ENCODE data around the gene RICTOR.
"Not testable (repeated sequence)": the region's sequence is repeated elsewhere in the genome, so short reads cannot be mapped to it uniquely, and the experiment has no call there.

Gene RICTOR

GRCh38 chr5:39058178-39058921 is 15.8 kb downstream of the RICTOR start:
- H2AFZ ChIP-seq (ENCODE audit: low read length, unreplicated experiment), result no peak overlapping the region
- H3K27ac ChIP-seq (ENCODE audit: low read depth, low read length), result peak overlapping the region; percentile 7; the same call in 1 of the 2 replicates
- peaks cover 7% of the 10 kb centered on the region for H3K4me1 ChIP-seq (ENCODE audit: control insufficient read depth, insufficient read depth, low read length, unreplicated experiment)
- H3K4me3 ChIP-seq (ENCODE audit: low read depth, low read length), result peak overlapping the region; percentile 75
- H3K27me3 ChIP-seq (ENCODE audit: insufficient read depth, low read length), result no peaks in the 10 kb centered on the region
- peaks cover 15% of the 10 kb centered on the region; the same call in 1 of the 2 replicates for H3K36me3 ChIP-seq (ENCODE audit: insufficient read depth, low read length)
- H3K79me2 ChIP-seq (ENCODE audit: control insufficient read depth, insufficient read depth, low read length, unreplicated experiment), result peaks cover 70% of the 10 kb centered on the region

GRCh38 chr5:39057734-39058133 is 16.5 kb downstream of the RICTOR start:
- Histone ChIP-seq H3K79me2 (ENCODE audit: control insufficient read depth, insufficient read depth, low read length, unreplicated experiment) (peaks cover 70% of the 10 kb centered on the region), H3K4me1 (ENCODE audit: control insufficient read depth, insufficient read depth, low read length, unreplicated experiment) (peaks cover 7% of the 10 kb centered on the region), H3K36me3 (ENCODE audit: insufficient read depth, low read length) (peaks cover 15% of the 10 kb centered on the region; the same call in 1 of the 2 replicates), H2AFZ (ENCODE audit: low read length, unreplicated experiment) (no peak overlapping the region), H3K27me3 (ENCODE audit: insufficient read depth, low read length) (no peaks in the 10 kb centered on the region), H3K4me3 (ENCODE audit: low read depth, low read length) (peak overlapping the region; percentile 75), H3K27ac (ENCODE audit: low read depth, low read length) (peak overlapping the region; percentile 7; the same call in 1 of the 2 replicates)

GRCh38 chr5:39055768-39056398 is 18.3 kb downstream of the RICTOR start:
- H3K79me2 ChIP-seq (ENCODE audit: control insufficient read depth, insufficient read depth, low read length, unreplicated experiment), result peaks cover 70% of the 10 kb centered on the region
- peaks cover 7% of the 10 kb centered on the region for H3K4me1 ChIP-seq (ENCODE audit: control insufficient read depth, insufficient read depth, low read length, unreplicated experiment)
- H3K36me3 ChIP-seq (ENCODE audit: insufficient read depth, low read length), result peaks cover 11% of the 10 kb centered on the region; the same call in 1 of the 2 replicates
- H3K27ac ChIP-seq (ENCODE audit: low read depth, low read length), result no peak overlapping the region
- no peaks in the 10 kb centered on the region for H3K27me3 ChIP-seq (ENCODE audit: insufficient read depth, low read length)
- H3K4me3 ChIP-seq (ENCODE audit: low read depth, low read length), result no peak overlapping the region
- H2AFZ ChIP-seq (ENCODE audit: low read length, unreplicated experiment), result no peak overlapping the region

- peaks cover 63% of the 10 kb centered on the region for H3K79me2 ChIP-seq (ENCODE audit: control insufficient read depth, insufficient read depth, low read length, unreplicated experiment)
- no peak overlapping the region for H3K27ac ChIP-seq (ENCODE audit: low read depth, low read length)
- no peak overlapping the region for H3K4me3 ChIP-seq (ENCODE audit: low read depth, low read length)
- H3K36me3 ChIP-seq (ENCODE audit: insufficient read depth, low read length), result 0 out of 2 replicates have a peak, but pooled peaks cover 6% of the 10 kb centered on the region
- no peak overlapping the region for H2AFZ ChIP-seq (ENCODE audit: low read length, unreplicated experiment)
- H3K4me1 ChIP-seq (ENCODE audit: control insufficient read depth, insufficient read depth, low read length, unreplicated experiment), result peaks cover 7% of the 10 kb centered on the region
- H3K27me3 ChIP-seq (ENCODE audit: insufficient read depth, low read length), result no peaks in the 10 kb centered on the region
Observed at GRCh38 chr5:39055027-39055767, 19.0 kb downstream of the RICTOR start.

- Histone ChIP-seq H3K79me2 (ENCODE audit: control insufficient read depth, insufficient read depth, low read length, unreplicated experiment) (peaks cover 71% of the 10 kb centered on the region), H3K27ac (ENCODE audit: low read depth, low read length) (no peak overlapping the region), H3K4me1 (ENCODE audit: control insufficient read depth, insufficient read depth, low read length, unreplicated experiment) (no peaks in the 10 kb centered on the region), H2AFZ (ENCODE audit: low read length, unreplicated experiment) (no peak overlapping the region), H3K27me3 (ENCODE audit: insufficient read depth, low read length) (no peaks in the 10 kb centered on the region), H3K4me3 (ENCODE audit: low read depth, low read length) (no peak overlapping the region), H3K36me3 (ENCODE audit: insufficient read depth, low read length) (0 out of 2 replicates have a peak, but pooled peaks cover 6% of the 10 kb centered on the region)
Observed at GRCh38 chr5:39053189-39053588, 21.0 kb downstream of the RICTOR start.

- H3K27me3 ChIP-seq (ENCODE audit: insufficient read depth, low read length), result no peaks in the 10 kb centered on the region
- no peak overlapping the region for H3K4me3 ChIP-seq (ENCODE audit: low read depth, low read length)
- no peak overlapping the region for H3K27ac ChIP-seq (ENCODE audit: low read depth, low read length)
- H2AFZ ChIP-seq (ENCODE audit: low read length, unreplicated experiment), result no peak overlapping the region
- no peaks in the 10 kb centered on the region for H3K4me1 ChIP-seq (ENCODE audit: control insufficient read depth, insufficient read depth, low read length, unreplicated experiment)
- H3K79me2 ChIP-seq (ENCODE audit: control insufficient read depth, insufficient read depth, low read length, unreplicated experiment), result peaks cover 71% of the 10 kb centered on the region
- H3K36me3 ChIP-seq (ENCODE audit: insufficient read depth, low read length), result 0 out of 2 replicates have a peak, but pooled peaks cover 6% of the 10 kb centered on the region
Observed at GRCh38 chr5:39052141-39052540, 22.1 kb downstream of the RICTOR start.

DNA sequence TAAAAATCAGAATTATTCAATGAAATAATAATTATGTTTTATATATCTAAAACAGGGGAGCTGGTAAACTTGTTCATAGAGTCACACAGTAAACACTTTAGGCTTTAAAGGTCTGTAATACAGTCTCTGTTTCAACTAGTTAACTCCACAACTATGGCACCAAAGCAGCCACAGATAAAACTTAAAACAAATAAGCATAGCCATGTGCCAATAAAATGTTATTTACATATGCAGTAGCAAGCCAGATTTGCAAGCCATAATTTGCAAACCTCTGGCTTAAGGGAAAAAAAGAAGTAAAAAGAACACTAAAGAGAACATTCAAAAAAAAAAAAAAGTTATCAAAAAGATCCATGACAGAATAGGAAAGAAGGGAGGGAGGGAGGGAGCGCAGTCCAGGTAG is 24.9 kb downstream of the RICTOR start:
- peaks cover 63% of the 10 kb centered on the region for H3K79me2 ChIP-seq (ENCODE audit: control insufficient read depth, insufficient read depth, low read length, unreplicated experiment)
- H3K27ac ChIP-seq (ENCODE audit: low read depth, low read length), result no peak overlapping the region
- H3K36me3 ChIP-seq (ENCODE audit: insufficient read depth, low read length), result no peaks in the 10 kb centered on the region
- no peak overlapping the region for H3K4me3 ChIP-seq (ENCODE audit: low read depth, low read length)
- no peak overlapping the region for H2AFZ ChIP-seq (ENCODE audit: low read length, unreplicated experiment)
- H3K27me3 ChIP-seq (ENCODE audit: insufficient read depth, low read length), result no peaks in the 10 kb centered on the region
- H3K4me1 ChIP-seq (ENCODE audit: control insufficient read depth, insufficient read depth, low read length, unreplicated experiment), result no peaks in the 10 kb centered on the region

DNA sequence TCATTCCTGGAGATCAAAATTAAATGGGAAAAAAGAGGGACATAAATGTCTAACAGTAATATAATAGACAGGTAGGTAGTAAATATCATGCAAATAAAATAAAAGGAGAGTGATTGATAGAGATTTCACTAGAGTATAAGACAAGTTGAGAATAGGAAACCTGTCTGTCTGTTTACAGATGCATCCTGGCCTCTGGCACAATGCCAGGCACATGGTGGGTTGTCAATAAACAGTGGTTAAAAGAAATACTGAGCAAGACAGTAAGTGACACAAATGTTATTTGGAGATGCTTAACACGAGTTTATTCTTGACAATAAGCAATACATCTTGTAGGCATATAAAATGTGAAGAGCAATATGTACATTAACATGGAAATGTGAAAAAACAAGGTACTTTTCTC is 33.3 kb downstream of the RICTOR start:
- H3K27ac ChIP-seq (ENCODE audit: low read depth, low read length), result no peak overlapping the region
- 0 out of 2 replicates have a peak, but pooled peaks cover 9% of the 10 kb centered on the region for H3K36me3 ChIP-seq (ENCODE audit: insufficient read depth, low read length)
- peaks cover 48% of the 10 kb centered on the region for H3K79me2 ChIP-seq (ENCODE audit: control insufficient read depth, insufficient read depth, low read length, unreplicated experiment)
- H3K4me1 ChIP-seq (ENCODE audit: control insufficient read depth, insufficient read depth, low read length, unreplicated experiment), result no peaks in the 10 kb centered on the region
- H3K27me3 ChIP-seq (ENCODE audit: insufficient read depth, low read length), result no peaks in the 10 kb centered on the region
- no peak overlapping the region for H2AFZ ChIP-seq (ENCODE audit: low read length, unreplicated experiment)
- no peak overlapping the region for H3K4me3 ChIP-seq (ENCODE audit: low read depth, low read length)

DNA sequence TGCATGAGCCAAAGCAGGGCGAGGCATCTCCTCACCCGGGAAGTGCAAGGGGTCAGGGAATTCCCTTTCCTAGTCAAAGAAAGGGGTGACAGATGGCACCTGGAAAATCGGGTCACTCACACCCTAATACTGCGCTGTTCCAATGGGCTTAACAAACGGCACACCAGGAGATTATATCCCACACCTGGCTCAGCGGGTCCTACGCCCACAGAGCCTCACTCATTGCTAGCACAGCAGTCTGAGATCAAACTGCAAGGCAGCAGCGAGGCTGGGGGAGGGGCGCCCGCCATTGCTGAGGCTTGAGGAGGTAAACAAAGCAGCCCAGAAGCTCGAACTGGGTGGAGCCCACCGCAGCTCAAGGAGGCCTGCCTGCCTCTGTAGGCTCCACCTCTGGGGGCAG is 39.7 kb downstream of the RICTOR start:
- not testable (repeated sequence) for H3K27ac ChIP-seq (ENCODE audit: low read depth, low read length); H3K4me1 ChIP-seq (ENCODE audit: control insufficient read depth, insufficient read depth, low read length, unreplicated experiment); H3K36me3 ChIP-seq (ENCODE audit: insufficient read depth, low read length); H3K4me3 ChIP-seq (ENCODE audit: low read depth, low read length); H3K27me3 ChIP-seq (ENCODE audit: insufficient read depth, low read length); H2AFZ ChIP-seq (ENCODE audit: low read length, unreplicated experiment)
- H3K79me2 ChIP-seq (ENCODE audit: control insufficient read depth, insufficient read depth, low read length, unreplicated experiment), result peaks cover 30% of the 10 kb centered on the region

GRCh38 chr5:39031041-39031440 is 43.2 kb downstream of the RICTOR start:
- Histone ChIP-seq H3K79me2 (ENCODE audit: control insufficient read depth, insufficient read depth, low read length, unreplicated experiment) (peaks cover 39% of the 10 kb centered on the region), H3K4me3 (ENCODE audit: low read depth, low read length) (no peak overlapping the region)

More at GRCh38 chr5:39031041-39031440, 43.2 kb downstream of the RICTOR start:
- peaks cover 15% of the 10 kb centered on the region for H3K36me3 ChIP-seq (ENCODE audit: insufficient read depth, low read length)
- no peaks in the 10 kb centered on the region for H3K27me3 ChIP-seq (ENCODE audit: insufficient read depth, low read length)
- no peaks in the 10 kb centered on the region for H3K4me1 ChIP-seq (ENCODE audit: control insufficient read depth, insufficient read depth, low read length, unreplicated experiment)
- no peak overlapping the region for H3K27ac ChIP-seq (ENCODE audit: low read depth, low read length)
- H2AFZ ChIP-seq (ENCODE audit: low read length, unreplicated experiment), result no peak overlapping the region
